GM23338 (cell line): ENCODE results near the gene WDR44. TPM values are rescaled to one million over a fixed set of nuclear protein-coding genes. Genes with fewer than 3 reads are reported as not detected.

Experiments used
- ATAC-seq: fragments of 200-7000 bp; cut with Tn5 transposase; 3 replicates; pipeline ENCODE4 v1.9.1; 2020
- DNase-seq: peaks from one replicate; pipeline ENCODE4 v3.0.0-alpha.2; 2015; ENCODE audit warnings: low spot score
- H2AFZ ChIP-seq: fragments of 200-600 bp; sonication (generic); 2 replicates; pipeline ENCODE4 v1.8.0; 2016; ENCODE audit warnings: antibody characterized with exemption, mild to moderate bottlenecking, moderate library complexity
- H3F3A ChIP-seq: fragments of 200-600 bp; sonication (generic); replicated peaks from 2 replicates; pipeline ENCODE4 v1.8.0; 2017; ENCODE audit warnings: antibody characterized with exemption, mixed run types, low read depth
- H3K27ac ChIP-seq: fragments of 200-600 bp; sonication (generic); 2 replicates; pipeline ENCODE4 v1.6.1; 2016; ENCODE audit warnings: low read depth
- H3K27me3 ChIP-seq: fragments of 200-600 bp; sonication (generic); 2 replicates; pipeline ENCODE4 v1.8.0; 2016; ENCODE audit warnings: mild to moderate bottlenecking, mixed run types, moderate library complexity; ENCODE audit not compliant: insufficient read depth
- H3K36me3 ChIP-seq: fragments of 200-600 bp; sonication (generic); 2 replicates; pipeline ENCODE4 v1.8.0; 2016; ENCODE audit warnings: mild to moderate bottlenecking; ENCODE audit not compliant: insufficient read depth
- H3K4me1 ChIP-seq: fragments of 200-600 bp; sonication (generic); 2 replicates; pipeline ENCODE4 v1.8.0; 2016; ENCODE audit warnings: mild to moderate bottlenecking, moderate library complexity; ENCODE audit not compliant: insufficient read depth
- H3K4me2 ChIP-seq: fragments of 200-600 bp; sonication (generic); 2 replicates; pipeline ENCODE4 v1.7.1; 2017; ENCODE audit warnings: mixed run types
- H3K4me3 ChIP-seq: fragments of 200-600 bp; sonication (generic); 2 replicates; pipeline ENCODE4 v1.6.1; 2016; ENCODE audit warnings: mixed run types
- H3K79me2 ChIP-seq: fragments of 200-600 bp; sonication (generic); replicated peaks from 2 replicates; pipeline ENCODE4 v1.8.0; 2017; ENCODE audit warnings: mild to moderate bottlenecking; ENCODE audit not compliant: insufficient read depth
- H3K9me2 ChIP-seq: fragments of 200-600 bp; sonication (generic); 2 replicates; pipeline ENCODE4 v1.8.0; 2017; ENCODE audit not compliant: insufficient read depth
- H4K20me1 ChIP-seq: fragments of 200-600 bp; sonication (generic); replicated peaks from 2 replicates; pipeline ENCODE4 v1.8.0; 2017; ENCODE audit warnings: mild to moderate bottlenecking; ENCODE audit not compliant: insufficient read depth
- H3K27ac Mint-ChIP-seq: 2 replicates; pipeline ENCODE4 v1.8.0; 2020; ENCODE audit warnings: inconsistent platforms, mild to moderate bottlenecking, moderate library complexity, mixed read lengths
- H3K27me3 Mint-ChIP-seq: 3 replicates; pipeline ENCODE4 v1.8.0; 2022; ENCODE audit warnings: low read depth, mild to moderate bottlenecking, moderate library complexity, mixed read lengths, inconsistent platforms; ENCODE audit not compliant: insufficient read depth, poor library complexity
- H3K36me3 Mint-ChIP-seq: 3 replicates; pipeline ENCODE4 v1.8.0; 2021; ENCODE audit warnings: low read depth, mild to moderate bottlenecking, inconsistent platforms, moderate library complexity, mixed read lengths
- H3K4me1 Mint-ChIP-seq: 3 replicates; pipeline ENCODE4 v1.8.0; 2020; ENCODE audit warnings: mild to moderate bottlenecking, inconsistent platforms, mixed read lengths
- H3K4me3 Mint-ChIP-seq: 3 replicates; pipeline ENCODE4 v1.8.0; 2021; ENCODE audit warnings: moderate library complexity, mild to moderate bottlenecking, inconsistent platforms, mixed read lengths
- H3K9me3 Mint-ChIP-seq: 3 replicates; pipeline ENCODE4 v1.8.0; 2020; ENCODE audit warnings: moderate library complexity, mild to moderate bottlenecking, inconsistent platforms, mixed read lengths
- ETS1 ChIP-seq: IDR thresholded peaks from 2 replicates; pipeline ENCODE4 v1.6.1; 2016; ENCODE audit warnings: antibody characterized with exemption
- EZH2 ChIP-seq: fragments of 200-600 bp; sonication (generic); IDR thresholded peaks from one replicate; pipeline ENCODE4 v1.8.0; 2017; ENCODE audit warnings: antibody characterized with exemption, mild to moderate bottlenecking, low read depth; ENCODE audit not compliant: unreplicated experiment
- NANOG ChIP-seq: IDR thresholded peaks from 2 replicates; pipeline ENCODE4 v1.6.1; 2016; ENCODE audit warnings: antibody characterized with exemption, borderline replicate concordance
- POLR2AphosphoS5 ChIP-seq: IDR thresholded peaks from 2 replicates; pipeline ENCODE4 v1.6.1; 2016; ENCODE audit warnings: antibody characterized with exemption, low read depth
- REST ChIP-seq: IDR thresholded peaks from one replicate; pipeline ENCODE4 v1.6.1; 2018; ENCODE audit warnings: antibody characterized with exemption; ENCODE audit not compliant: unreplicated experiment
- STAT1 ChIP-seq: IDR thresholded peaks from one replicate; pipeline ENCODE4 v1.6.1; 2016; ENCODE audit warnings: antibody characterized with exemption; ENCODE audit not compliant: unreplicated experiment
- ZNF114 ChIP-seq: fragments of 250-450 bp; sonication (Bioruptor Pico); IDR thresholded peaks from 2 replicates; pipeline ENCODE4 v1.5.0; 2020; ENCODE audit warnings: mild to moderate bottlenecking, moderate library complexity
- ZNF331 ChIP-seq: fragments of 250-450 bp; sonication (Bioruptor Pico); IDR thresholded peaks from 2 replicates; pipeline ENCODE4 v1.5.0; 2020; ENCODE audit warnings: low read depth, mild to moderate bottlenecking, moderate library complexity
- polyA plus RNA-seq: library from polyadenylated mRNA; unstranded; fragments of >200 nt; fragmentation: Nextera tagmentation; extraction: Ambion mirVana; gene quantifications from 2 replicates; pipeline ENCODE4 v1.2.1, GENCODE V29; 2016
- total RNA-seq: library from RNA; depleted of rRNA; stranded (reverse); fragments of >200 nt; shearing (Covaris generic); gene quantifications from 2 replicates; pipeline ENCODE4 v1.2.3, GENCODE V29; 2014
- TF ChIP-seq, protein P1 (sequence below): fragments of 250-450 bp; sonication (Bioruptor Pico); IDR thresholded peaks from 2 replicates; pipeline ENCODE4 v1.5.0; 2020; ENCODE audit warnings: mild to moderate bottlenecking, moderate library complexity
- TF ChIP-seq, protein P2 (sequence below), 2 experiments: fragments of 200-600 bp in 1 of 2; sonication (generic) in 1 of 2; conservative IDR thresholded peaks; 2 replicates each; pipeline versions ENCODE4 v1.5.1 to v1.6.1; 2016 to 2017; ENCODE audit warnings: antibody characterized with exemption in 2 of 2, low read depth in 2 of 2, mild to moderate bottlenecking in 2 of 2, moderate library complexity in 1 of 2

The WDR44 gene
- total and polyA plus RNA-seq, 2 experiments from 2014 or later = 17.5 to 21.0 TPM

DNA sequence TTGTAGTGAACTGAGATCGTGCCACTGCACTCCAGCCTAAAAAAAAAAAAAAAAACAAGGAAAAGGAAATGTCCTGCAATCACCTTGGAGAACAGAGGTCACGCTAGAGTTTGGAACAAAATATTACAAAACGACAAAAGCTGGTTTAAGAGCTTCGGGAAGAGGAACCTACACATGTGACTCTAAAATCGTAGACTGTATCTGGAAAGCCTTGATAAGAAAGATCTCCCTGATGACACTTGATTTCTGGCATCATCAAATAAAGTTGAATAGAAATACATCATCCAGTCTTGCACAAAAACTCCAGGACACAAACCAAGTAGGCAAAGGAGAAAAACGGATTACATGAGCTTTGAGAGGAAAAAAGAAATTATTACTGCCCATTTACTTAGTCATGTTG lies 118.6 kb downstream of the WDR44 start (continued):
- TF ChIP-seq, protein P1, sequence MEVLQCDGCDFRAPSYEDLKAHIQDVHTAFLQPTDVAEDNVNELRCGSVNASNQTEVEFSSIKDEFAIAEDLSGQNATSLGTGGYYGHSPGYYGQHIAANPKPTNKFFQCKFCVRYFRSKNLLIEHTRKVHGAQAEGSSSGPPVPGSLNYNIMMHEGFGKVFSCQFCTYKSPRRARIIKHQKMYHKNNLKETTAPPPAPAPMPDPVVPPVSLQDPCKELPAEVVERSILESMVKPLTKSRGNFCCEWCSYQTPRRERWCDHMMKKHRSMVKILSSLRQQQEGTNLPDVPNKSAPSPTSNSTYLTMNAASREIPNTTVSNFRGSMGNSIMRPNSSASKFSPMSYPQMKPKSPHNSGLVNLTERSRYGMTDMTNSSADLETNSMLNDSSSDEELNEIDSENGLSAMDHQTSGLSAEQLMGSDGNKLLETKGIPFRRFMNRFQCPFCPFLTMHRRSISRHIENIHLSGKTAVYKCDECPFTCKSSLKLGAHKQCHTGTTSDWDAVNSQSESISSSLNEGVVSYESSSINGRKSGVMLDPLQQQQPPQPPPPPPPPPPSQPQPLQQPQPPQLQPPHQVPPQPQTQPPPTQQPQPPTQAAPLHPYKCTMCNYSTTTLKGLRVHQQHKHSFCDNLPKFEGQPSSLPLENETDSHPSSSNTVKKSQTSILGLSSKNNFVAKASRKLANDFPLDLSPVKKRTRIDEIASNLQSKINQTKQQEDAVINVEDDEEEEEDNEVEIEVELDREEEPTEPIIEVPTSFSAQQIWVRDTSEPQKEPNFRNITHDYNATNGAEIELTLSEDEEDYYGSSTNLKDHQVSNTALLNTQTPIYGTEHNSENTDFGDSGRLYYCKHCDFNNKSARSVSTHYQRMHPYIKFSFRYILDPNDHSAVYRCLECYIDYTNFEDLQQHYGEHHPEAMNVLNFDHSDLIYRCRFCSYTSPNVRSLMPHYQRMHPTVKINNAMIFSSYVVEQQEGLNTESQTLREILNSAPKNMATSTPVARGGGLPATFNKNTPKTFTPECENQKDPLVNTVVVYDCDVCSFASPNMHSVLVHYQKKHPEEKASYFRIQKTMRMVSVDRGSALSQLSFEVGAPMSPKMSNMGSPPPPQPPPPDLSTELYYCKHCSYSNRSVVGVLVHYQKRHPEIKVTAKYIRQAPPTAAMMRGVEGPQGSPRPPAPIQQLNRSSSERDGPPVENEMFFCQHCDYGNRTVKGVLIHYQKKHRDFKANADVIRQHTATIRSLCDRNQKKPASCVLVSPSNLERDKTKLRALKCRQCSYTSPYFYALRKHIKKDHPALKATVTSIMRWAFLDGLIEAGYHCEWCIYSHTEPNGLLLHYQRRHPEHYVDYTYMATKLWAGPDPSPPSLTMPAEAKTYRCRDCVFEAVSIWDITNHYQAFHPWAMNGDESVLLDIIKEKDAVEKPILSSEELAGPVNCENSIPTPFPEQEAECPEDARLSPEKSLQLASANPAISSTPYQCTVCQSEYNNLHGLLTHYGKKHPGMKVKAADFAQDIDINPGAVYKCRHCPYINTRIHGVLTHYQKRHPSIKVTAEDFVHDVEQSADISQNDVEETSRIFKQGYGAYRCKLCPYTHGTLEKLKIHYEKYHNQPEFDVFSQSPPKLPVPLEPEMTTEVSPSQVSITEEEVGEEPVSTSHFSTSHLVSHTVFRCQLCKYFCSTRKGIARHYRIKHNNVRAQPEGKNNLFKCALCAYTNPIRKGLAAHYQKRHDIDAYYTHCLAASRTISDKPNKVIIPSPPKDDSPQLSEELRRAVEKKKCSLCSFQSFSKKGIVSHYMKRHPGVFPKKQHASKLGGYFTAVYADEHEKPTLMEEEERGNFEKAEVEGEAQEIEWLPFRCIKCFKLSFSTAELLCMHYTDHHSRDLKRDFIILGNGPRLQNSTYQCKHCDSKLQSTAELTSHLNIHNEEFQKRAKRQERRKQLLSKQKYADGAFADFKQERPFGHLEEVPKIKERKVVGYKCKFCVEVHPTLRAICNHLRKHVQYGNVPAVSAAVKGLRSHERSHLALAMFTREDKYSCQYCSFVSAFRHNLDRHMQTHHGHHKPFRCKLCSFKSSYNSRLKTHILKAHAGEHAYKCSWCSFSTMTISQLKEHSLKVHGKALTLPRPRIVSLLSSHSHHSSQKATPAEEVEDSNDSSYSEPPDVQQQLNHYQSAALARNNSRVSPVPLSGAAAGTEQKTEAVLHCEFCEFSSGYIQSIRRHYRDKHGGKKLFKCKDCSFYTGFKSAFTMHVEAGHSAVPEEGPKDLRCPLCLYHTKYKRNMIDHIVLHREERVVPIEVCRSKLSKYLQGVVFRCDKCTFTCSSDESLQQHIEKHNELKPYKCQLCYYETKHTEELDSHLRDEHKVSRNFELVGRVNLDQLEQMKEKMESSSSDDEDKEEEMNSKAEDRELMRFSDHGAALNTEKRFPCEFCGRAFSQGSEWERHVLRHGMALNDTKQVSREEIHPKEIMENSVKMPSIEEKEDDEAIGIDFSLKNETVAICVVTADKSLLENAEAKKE = no peak
- TF ChIP-seq, protein P2, sequence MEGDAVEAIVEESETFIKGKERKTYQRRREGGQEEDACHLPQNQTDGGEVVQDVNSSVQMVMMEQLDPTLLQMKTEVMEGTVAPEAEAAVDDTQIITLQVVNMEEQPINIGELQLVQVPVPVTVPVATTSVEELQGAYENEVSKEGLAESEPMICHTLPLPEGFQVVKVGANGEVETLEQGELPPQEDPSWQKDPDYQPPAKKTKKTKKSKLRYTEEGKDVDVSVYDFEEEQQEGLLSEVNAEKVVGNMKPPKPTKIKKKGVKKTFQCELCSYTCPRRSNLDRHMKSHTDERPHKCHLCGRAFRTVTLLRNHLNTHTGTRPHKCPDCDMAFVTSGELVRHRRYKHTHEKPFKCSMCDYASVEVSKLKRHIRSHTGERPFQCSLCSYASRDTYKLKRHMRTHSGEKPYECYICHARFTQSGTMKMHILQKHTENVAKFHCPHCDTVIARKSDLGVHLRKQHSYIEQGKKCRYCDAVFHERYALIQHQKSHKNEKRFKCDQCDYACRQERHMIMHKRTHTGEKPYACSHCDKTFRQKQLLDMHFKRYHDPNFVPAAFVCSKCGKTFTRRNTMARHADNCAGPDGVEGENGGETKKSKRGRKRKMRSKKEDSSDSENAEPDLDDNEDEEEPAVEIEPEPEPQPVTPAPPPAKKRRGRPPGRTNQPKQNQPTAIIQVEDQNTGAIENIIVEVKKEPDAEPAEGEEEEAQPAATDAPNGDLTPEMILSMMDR (conservative IDR thresholded peaks at IDR 0.05; ENCODE audit: low read depth in 2 of 2) = no peak
- TF ChIP-seq STAT1 (no peak), ETS1 (no peak), ZNF331 (CRISPR knock-in tag) (no peak), POLR2AphosphoS5 (no peak), EZH2 (no peak)

GRCh38 chrX:118468122-118468521 lies 122.2 kb downstream of the WDR44 start:
- H3K27me3 ChIP-seq = no peaks in the 10 kb centered on the region
- DNase-seq (no peak), ATAC-seq (no peak)
- Mint-ChIP-seq H3K36me3 (no peaks in the 10 kb centered on the region), H3K4me1 (no peaks in the 10 kb centered on the region), H3K4me3 (no peak overlapping the region), H3K27ac (no peak overlapping the region), H3K9me3 (no peaks in the 10 kb centered on the region), H3K27me3 (no peaks in the 10 kb centered on the region)
- H3F3A ChIP-seq = no peaks in the 10 kb centered on the region
- H3K36me3 ChIP-seq = no peaks in the 10 kb centered on the region
- H3K4me1 ChIP-seq = no peaks in the 10 kb centered on the region
- H3K27ac ChIP-seq = no peak overlapping the region
- no peak overlapping the region for H3K4me2 ChIP-seq
- H3K4me3 ChIP-seq = no peak overlapping the region
- no peaks in the 10 kb centered on the region for H4K20me1 ChIP-seq
- H3K9me2 ChIP-seq = no peaks in the 10 kb centered on the region
- no peaks in the 10 kb centered on the region for H3K79me2 ChIP-seq
- H2AFZ ChIP-seq = no peak overlapping the region
- TF ChIP-seq, protein P2 (conservative IDR thresholded peaks at IDR 0.05; ENCODE audit: low read depth in 2 of 2) = no peak
- TF ChIP-seq POLR2AphosphoS5 (no peak), REST (no peak), NANOG (no peak), EZH2 (no peak), ZNF114 (CRISPR knock-in tag) (no peak)
